B cell (primary cell): Measurements from ENCODE around the gene CDH18. TPM values are rescaled to one million over a fixed set of nuclear protein-coding genes. Genes with fewer than 3 reads are reported as not detected.

Source experiments
- ATAC-seq: fragments of 200-7000 bp; cut with Tn5 transposase; one replicate; pipeline ENCODE4 v1.10.0; 2021; ENCODE audit warnings: low read depth, mild to moderate bottlenecking, moderate number of reproducible peaks, moderate library complexity
- CTCF ChIA-PET: fragments of 350-600 bp; sonication (Branson Sonifier 250); formaldehyde crosslinking; loops from one replicate; lab custom pipeline; 2021; ENCODE audit warnings: antibody characterized with exemption, inconsistent platforms; lab: Charles Lee
- POLR2A ChIA-PET: fragments of 350-600 bp; sonication (Branson Sonifier 250); formaldehyde crosslinking; loops from one replicate; lab custom pipeline; 2021; ENCODE audit warnings: antibody characterized with exemption; lab: Charles Lee
- DNase-seq: peaks from one replicate; pipeline ENCODE4 v3.0.0; 2013
- H2AFZ ChIP-seq: 2 replicates; pipeline ENCODE4 v1.6.1; 2012; ENCODE audit warnings: mild to moderate bottlenecking, low read depth, low read length; ENCODE audit not compliant: insufficient read depth, poor library complexity, severe bottlenecking
- H3K27ac ChIP-seq, 2 donors: 1 replicate in 1 of 2; 2 replicates in 1 of 2; pipeline ENCODE4 v1.5.1; 2012 to 2013; ENCODE audit warnings: low read length in 2 of 2, mild to moderate bottlenecking in 2 of 2, moderate library complexity in 1 of 2
- H3K27me3 ChIP-seq, 4 experiments: fragments of 200-600 bp in 1 of 4; sonication (generic) in 1 of 4; replicated peaks in 1 of 4; 1 replicate in 2 of 4; 2 replicates in 2 of 4; pipeline versions ENCODE4 v1.6.1 to v1.7.0; 2013 to 2016; ENCODE audit warnings: low read length in 3 of 4, mild to moderate bottlenecking in 2 of 4, mixed read lengths in 1 of 4, moderate library complexity in 1 of 4; ENCODE audit not compliant: insufficient read depth in 4 of 4, control insufficient read depth in 3 of 4; ENCODE audit errors: control extremely low read depth in 1 of 4
- H3K36me3 ChIP-seq, 2 experiments: replicated peaks in 1 of 2; 1 replicate in 1 of 2; 2 replicates in 1 of 2; pipeline versions ENCODE4 v1.6.1 to v1.7.1; 2013; ENCODE audit warnings: low read length in 1 of 2; ENCODE audit not compliant: insufficient read depth in 2 of 2, control insufficient read depth in 1 of 2; ENCODE audit errors: control extremely low read depth in 1 of 2, extremely low read depth in 1 of 2
- H3K4me1 ChIP-seq, 2 donors: fragments of 200-600 bp in 1 of 2; sonication (generic) in 1 of 2; 1 replicate in 1 of 2; 2 replicates in 1 of 2; pipeline versions ENCODE4 v1.5.1 to v1.6.1; 2013 to 2017; ENCODE audit warnings: low read length in 2 of 2; ENCODE audit not compliant: control insufficient read depth in 2 of 2, insufficient read depth in 2 of 2
- H3K4me2 ChIP-seq: replicated peaks from 2 replicates; pipeline ENCODE3; 2012; ENCODE audit warnings: mild to moderate bottlenecking, low read depth, low read length; ENCODE audit not compliant: poor library complexity, severe bottlenecking
- H3K4me3 ChIP-seq, 5 experiments: fragments of 200-600 bp in 1 of 5; sonication (generic) in 1 of 5; 1 replicate in 3 of 5; 2 replicates in 2 of 5; pipeline versions ENCODE4 v1.5.1 to v1.7.0; 2011 to 2016; ENCODE audit warnings: low read length in 4 of 5, mild to moderate bottlenecking in 4 of 5, low read depth in 2 of 5, control low read depth in 1 of 5, moderate library complexity in 1 of 5; ENCODE audit not compliant: insufficient read depth in 1 of 5; ENCODE audit errors: control extremely low read depth in 1 of 5, extremely low read depth in 1 of 5
- H3K79me2 ChIP-seq: fragments of 200-600 bp; sonication (generic); one replicate; pipeline ENCODE4 v1.6.0; 2016; ENCODE audit warnings: low read length; ENCODE audit not compliant: control insufficient read depth, insufficient read depth
- H3K9ac ChIP-seq: fragments of 200-600 bp; sonication (generic); 2 replicates; pipeline ENCODE4 v1.6.1; 2017; ENCODE audit warnings: mild to moderate bottlenecking, low read length, moderate library complexity
- H3K9me3 ChIP-seq, 3 donors: one replicate each; pipeline versions ENCODE4 v1.6.1 to v1.7.1; 2013; ENCODE audit warnings: low read length in 2 of 3; ENCODE audit not compliant: control insufficient read depth in 2 of 3, insufficient read depth in 1 of 3; ENCODE audit errors: control extremely low read depth in 1 of 3
- H4K20me1 ChIP-seq: 2 replicates; pipeline ENCODE4 v1.6.0; 2012; ENCODE audit warnings: mild to moderate bottlenecking, low read length; ENCODE audit not compliant: insufficient read depth, control insufficient read depth, poor library complexity, severe bottlenecking
- H3K27ac Mint-ChIP-seq: one replicate; pipeline ENCODE4 v1.8.0; 2021; ENCODE audit warnings: mixed read lengths
- H3K27me3 Mint-ChIP-seq: one replicate; pipeline ENCODE4 v1.8.0; 2021; ENCODE audit warnings: mixed read lengths
- H3K4me1 Mint-ChIP-seq: one replicate; pipeline ENCODE4 v1.8.0; 2021; ENCODE audit warnings: mixed read lengths
- H3K4me3 Mint-ChIP-seq: one replicate; pipeline ENCODE4 v1.8.0; 2021; ENCODE audit warnings: mixed read lengths
- H3K9me3 Mint-ChIP-seq: one replicate; pipeline ENCODE4 v1.8.0; 2022; ENCODE audit warnings: mixed read lengths; ENCODE audit not compliant: insufficient read depth
- EZH2 ChIP-seq: IDR thresholded peaks from 2 replicates; pipeline ENCODE4 v1.6.1; 2012; ENCODE audit warnings: borderline replicate concordance, low read depth, mild to moderate bottlenecking, moderate library complexity, low read length; ENCODE audit not compliant: insufficient read depth, poor library complexity, severe bottlenecking
- WGBS: methylation state at CpG from one replicate; pipeline ENCODE4 v1.1.5; 2013; ENCODE audit warnings: missing lambda C conversion rate; ENCODE audit not compliant: insufficient coverage; 5-methylcytosine and 5-hydroxymethylcytosine counted together
- intact Hi-C: fragments of 100-400 bp; cut with micrococcal nuclease; formaldehyde crosslinking; loops from one replicate; pipeline ENCODE4 v1.10.0; 2022
- polyA plus RNA-seq: library from polyadenylated mRNA; depleted of rRNA; stranded (reverse); fragments of >200 nt; gene quantifications from 2 replicates; pipeline ENCODE4 v1.2.3, GENCODE V29; 2012
- total RNA-seq, 2 donors: library from RNA; stranded (reverse); fragments of 120-200 nt in 1 of 2; gene quantifications; 1 replicate in 1 of 2; 2 replicates in 1 of 2; pipeline versions ENCODE4 v1.2.3 to v1.2.4, GENCODE V29; 2013 to 2022
- TF ChIP-seq, protein P1 (sequence below): fragments of 200-600 bp; IDR thresholded peaks from one replicate; pipeline ENCODE4 v1.8.0; 2022; ENCODE audit warnings: antibody characterized with exemption, mild to moderate bottlenecking

CDH18 gene
- total and polyA plus RNA-seq, 2 donors (not counting 1 experiment from before 2014, with no cell fraction given) = not detected

DNA sequence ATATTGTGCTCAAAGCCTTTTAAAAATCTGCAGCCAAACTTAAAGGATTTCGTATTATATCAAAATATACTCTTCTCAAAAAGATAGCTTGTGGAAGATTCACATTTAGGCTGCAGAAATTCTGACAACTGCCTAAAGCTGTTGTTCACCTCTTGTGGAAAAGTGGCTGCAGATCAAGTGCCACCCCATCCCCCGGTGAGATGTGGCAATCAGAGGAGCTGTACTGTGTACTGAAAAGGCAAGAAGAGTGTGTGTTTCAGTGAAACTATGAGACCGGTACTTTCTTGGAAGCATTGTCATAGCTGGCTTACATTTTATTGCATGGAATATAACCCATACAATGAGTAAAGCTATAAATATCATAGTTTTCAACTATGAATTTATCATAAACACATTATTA, 64.3 kb downstream of the CDH18 start:
- TF ChIP-seq, protein P1, sequence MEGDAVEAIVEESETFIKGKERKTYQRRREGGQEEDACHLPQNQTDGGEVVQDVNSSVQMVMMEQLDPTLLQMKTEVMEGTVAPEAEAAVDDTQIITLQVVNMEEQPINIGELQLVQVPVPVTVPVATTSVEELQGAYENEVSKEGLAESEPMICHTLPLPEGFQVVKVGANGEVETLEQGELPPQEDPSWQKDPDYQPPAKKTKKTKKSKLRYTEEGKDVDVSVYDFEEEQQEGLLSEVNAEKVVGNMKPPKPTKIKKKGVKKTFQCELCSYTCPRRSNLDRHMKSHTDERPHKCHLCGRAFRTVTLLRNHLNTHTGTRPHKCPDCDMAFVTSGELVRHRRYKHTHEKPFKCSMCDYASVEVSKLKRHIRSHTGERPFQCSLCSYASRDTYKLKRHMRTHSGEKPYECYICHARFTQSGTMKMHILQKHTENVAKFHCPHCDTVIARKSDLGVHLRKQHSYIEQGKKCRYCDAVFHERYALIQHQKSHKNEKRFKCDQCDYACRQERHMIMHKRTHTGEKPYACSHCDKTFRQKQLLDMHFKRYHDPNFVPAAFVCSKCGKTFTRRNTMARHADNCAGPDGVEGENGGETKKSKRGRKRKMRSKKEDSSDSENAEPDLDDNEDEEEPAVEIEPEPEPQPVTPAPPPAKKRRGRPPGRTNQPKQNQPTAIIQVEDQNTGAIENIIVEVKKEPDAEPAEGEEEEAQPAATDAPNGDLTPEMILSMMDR = no peak
- TF ChIP-seq EZH2 = no peak
- Histone ChIP-seq H3K79me2 (no peaks in the 10 kb centered on the region), H3K4me2 (no peak overlapping the region), H3K27me3 (no peaks in the 10 kb centered on the region), H3K36me3 (no peaks in the 10 kb centered on the region), H3K9me3 (peaks cover 0 to 2% (median 0%) of the 10 kb centered on the region in 3 donors), H3K4me3 (no peak overlapping the region), H2AFZ (no peak overlapping the region), H3K4me1 (no peaks in the 10 kb centered on the region), H4K20me1 (no peaks in the 10 kb centered on the region), H3K27ac (no peak overlapping the region), H3K9ac (no peak overlapping the region)
- Mint-ChIP-seq H3K27ac (no peak overlapping the region), H3K4me1 (no peaks in the 10 kb centered on the region), H3K27me3 (no peaks in the 10 kb centered on the region), H3K9me3 (peaks cover 2% of the 10 kb centered on the region), H3K4me3 (no peak overlapping the region)
- ChIA-PET CTCF (no interaction called here), POLR2A (no interaction called here)
- intact Hi-C loops = no loop called here
- DNase-seq = no peak
- 75% methylated on average over 1 of the region's 3 CpGs for WGBS
- ATAC-seq = no peak

DNA sequence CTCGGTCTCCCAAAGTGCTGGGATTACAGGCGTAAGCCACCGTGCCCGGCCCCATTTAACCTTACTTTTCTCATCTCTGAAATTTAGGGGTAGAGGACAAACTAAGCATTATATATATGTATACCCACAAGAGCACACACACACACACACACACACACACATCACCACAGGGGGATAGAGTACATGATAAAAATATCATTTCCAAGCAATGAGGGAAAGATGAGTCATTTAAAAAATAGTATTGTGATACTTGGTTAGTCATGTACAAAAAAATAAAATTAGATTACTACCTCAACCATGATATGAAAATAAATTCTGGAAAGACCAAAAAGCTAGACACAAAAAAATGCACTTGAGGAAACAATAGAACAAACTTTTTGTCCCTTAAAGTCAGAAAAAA, 67.2 kb downstream of the CDH18 start:
- no peak overlapping the region for H3K4me3 ChIP-seq
- no peaks in the 10 kb centered on the region for H3K4me1 ChIP-seq
- no peak for DNase-seq
- H3K9me3 Mint-ChIP-seq = peaks cover 2% of the 10 kb centered on the region
- no peaks in the 10 kb centered on the region for H4K20me1 ChIP-seq
- no peaks in the 10 kb centered on the region for H3K4me1 Mint-ChIP-seq
- no peak overlapping the region for H2AFZ ChIP-seq
- no peak overlapping the region for H3K27ac ChIP-seq
- no peak overlapping the region for H3K4me2 ChIP-seq
- no peak overlapping the region for H3K27ac Mint-ChIP-seq
- no peaks in the 10 kb centered on the region for H3K36me3 ChIP-seq
- ATAC-seq = no peak
- peaks cover 0 to 2% (median 0%) of the 10 kb centered on the region in 3 donors for H3K9me3 ChIP-seq
- no peak overlapping the region for H3K4me3 Mint-ChIP-seq
- no CpG with 5 or more reads among the region's 4 CpGs for WGBS
- no peak for TF ChIP-seq EZH2
- TF ChIP-seq, protein P1 = no peak
- intact Hi-C loops = no loop called here
- ChIA-PET CTCF (no interaction called here), POLR2A (no interaction called here)
- H3K79me2 ChIP-seq = no peaks in the 10 kb centered on the region
- H3K9ac ChIP-seq = no peak overlapping the region
- H3K27me3 ChIP-seq = no peaks in the 10 kb centered on the region
- H3K27me3 Mint-ChIP-seq = no peaks in the 10 kb centered on the region
